Skin epidermis (tissue), 12 donors: ENCODE data around the gene PTPN6.

Experiments used
- H3K27ac ChIP-seq, 21 experiments: fragments of 200-600 bp; sonication (generic) in 11 of 21; one replicate each; pipeline ENCODE4 v1.5.0; 2020; ENCODE audit warnings: mild to moderate bottlenecking in 3 of 21, inconsistent platforms in 2 of 21, moderate library complexity in 2 of 21
- H3K4me3 ChIP-seq, 7 experiments: fragments of 200-600 bp; sonication (generic) in 2 of 7; one replicate each; pipeline ENCODE4 v1.5.0; 2020; ENCODE audit warnings: inconsistent platforms in 2 of 7, mild to moderate bottlenecking in 2 of 7, moderate library complexity in 1 of 7

PTPN6 gene

GRCh38 chr12:6921996-6922946 is 28.9 kb upstream of the PTPN6 start:
- peak overlapping the region in 2 of 21 experiments; percentile 7 to 16 for H3K27ac ChIP-seq
- H3K4me3 ChIP-seq = no peak overlapping the region

GRCh38 chr12:6923003-6923732 is 28.0 kb upstream of the PTPN6 start:
- H3K4me3 ChIP-seq = no peak overlapping the region
- H3K27ac ChIP-seq = peak overlapping the region in 1 of 21 experiments; percentile 2

DNA sequence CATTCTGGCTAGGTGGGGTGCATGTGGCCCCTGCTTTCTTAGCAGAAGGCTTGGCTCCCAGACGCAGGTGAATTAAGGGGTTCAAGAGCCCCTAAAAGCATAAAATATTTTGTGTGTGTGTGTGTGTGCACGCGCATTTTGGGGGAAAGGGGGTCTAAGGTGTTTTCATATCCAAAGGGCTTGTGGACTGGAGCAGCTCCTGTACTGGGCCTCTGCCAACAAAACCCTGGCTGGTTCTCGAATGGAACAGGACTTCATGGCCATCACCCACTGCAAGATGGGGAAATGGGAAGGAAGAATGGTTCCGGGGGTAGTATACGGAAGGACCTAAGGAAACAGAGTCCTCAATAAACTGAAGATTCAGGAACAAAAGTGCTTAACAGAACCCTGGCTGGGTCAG is 27.3 kb upstream of the PTPN6 start:
- Histone ChIP-seq H3K4me3 (no peak overlapping the region), H3K27ac (peak overlapping the region in 4 of 21 experiments; percentile 2 to 99 (median 98))

- Histone ChIP-seq H3K27ac (peak overlapping the region in 20 of 21 experiments; percentile 88 to 99 (median 98)), H3K4me3 (no peak overlapping the region)
These were observed 26.0 kb upstream of the PTPN6 start for GRCh38 chr12:6925239-6925539.

DNA sequence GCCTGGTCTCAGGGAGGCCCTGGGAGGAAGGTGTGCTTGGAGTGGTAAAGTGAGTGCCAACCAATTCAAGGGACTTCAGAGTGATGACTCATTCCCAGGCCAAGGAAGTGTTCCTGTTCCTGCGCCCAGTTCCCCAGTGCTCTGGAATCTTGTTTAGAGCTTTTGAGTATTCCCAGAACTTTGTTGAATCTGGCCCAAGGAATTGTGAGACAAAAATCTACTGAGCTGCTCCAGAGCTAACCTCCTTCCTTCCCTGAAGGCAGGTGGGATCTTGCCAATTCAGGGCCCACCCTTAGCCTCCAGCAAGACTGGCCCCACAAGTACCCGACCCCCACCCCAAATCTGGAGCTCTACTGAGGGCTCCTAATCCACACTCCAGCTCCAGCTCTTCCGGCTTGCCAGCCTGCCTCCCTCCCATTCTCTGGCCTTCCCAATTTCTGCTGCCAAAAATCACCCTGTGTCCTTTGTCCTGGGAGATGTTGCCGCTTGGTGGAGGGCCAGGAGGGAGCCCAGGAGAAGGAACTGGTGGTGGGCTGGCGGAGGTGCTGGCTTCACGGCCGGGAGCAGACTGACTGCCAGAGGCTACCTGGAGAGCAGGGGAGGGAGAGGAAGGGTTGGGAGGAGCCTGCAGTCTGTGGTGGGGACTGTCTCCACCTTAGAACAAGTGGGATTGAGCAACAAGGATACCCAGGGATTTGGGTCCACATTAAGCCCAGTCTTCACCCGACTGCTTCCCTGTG is 25.4 kb upstream of the PTPN6 start:
- Histone ChIP-seq H3K4me3 (peak overlapping the region in 6 of 7 experiments; percentile 2 to 96 (median 79)), H3K27ac (peak overlapping the region in 20 of 21 experiments; percentile 88 to 99 (median 98))

GRCh38 chr12:6927379-6928021 is 23.7 kb upstream of the PTPN6 start, which contains the start of gene ATN1:
TSS of gene ATN1 (plus strand) at chr12:6927959. CDS start at chr12:6934002, 6,043 bp downstream.
- Histone ChIP-seq H3K27ac (peak within 1 kb of the TSS; percentile 88 to 99 (median 98)), H3K4me3 (peak within 1 kb of the TSS; percentile 76 to 96 (median 82))

- Histone ChIP-seq H3K4me3 (peak overlapping the region; percentile 76 to 96 (median 82)), H3K27ac (peak overlapping the region; percentile 88 to 99 (median 98))
These were observed 23.0 kb upstream of the PTPN6 start for GRCh38 chr12:6928022-6928702.

- peak overlapping the region; percentile 76 to 96 (median 82) for H3K4me3 ChIP-seq
These were observed 22.3 kb upstream of the PTPN6 start for GRCh38 chr12:6928703-6929407.

DNA sequence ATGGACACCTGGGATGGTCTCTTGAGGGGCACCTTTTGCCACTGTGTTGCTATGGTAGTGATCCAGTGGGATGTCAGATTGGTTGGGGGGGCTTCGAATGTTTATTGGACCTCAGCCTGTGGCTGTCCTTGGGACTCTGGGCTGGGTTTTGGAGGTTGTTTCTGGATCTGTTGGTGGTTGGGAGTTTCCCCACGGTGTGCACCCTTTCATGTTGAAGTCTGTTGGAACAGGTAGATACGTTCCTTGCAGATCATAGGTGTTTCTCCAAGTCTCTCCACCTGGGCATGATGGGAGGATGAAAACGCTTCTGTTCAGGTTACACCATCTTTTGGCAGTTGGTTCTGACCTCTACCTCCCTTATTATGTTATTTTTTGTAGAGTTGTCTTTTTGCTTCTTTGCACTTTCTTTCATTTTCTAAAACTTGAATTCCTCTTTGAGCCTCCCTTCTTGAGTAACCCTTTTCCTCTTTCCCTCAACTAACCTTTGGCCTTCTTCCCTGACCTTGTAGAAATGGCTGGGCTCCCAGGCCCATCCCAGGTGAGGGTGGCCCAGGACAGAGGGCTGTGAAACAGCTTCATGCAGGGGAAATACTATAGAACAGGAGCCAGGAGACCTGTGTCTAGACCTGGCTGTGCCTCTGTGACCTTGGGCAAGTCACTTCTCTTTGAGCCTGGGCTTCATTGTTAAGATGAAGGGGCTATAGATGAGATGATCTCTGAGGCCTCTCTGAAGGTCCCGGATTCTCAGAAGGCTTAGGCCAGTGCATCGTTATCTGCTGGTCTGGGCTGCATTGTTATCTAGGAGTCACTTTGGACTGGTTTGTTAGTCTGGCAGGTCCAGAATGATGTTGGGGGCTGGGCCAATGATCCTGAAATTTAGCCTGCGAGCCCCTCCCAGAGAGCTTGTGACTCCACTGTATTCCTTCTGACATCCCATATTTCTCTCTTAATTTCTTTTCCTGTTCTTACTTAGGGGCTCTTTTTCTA is 21.4 kb upstream of the PTPN6 start:
- H3K27ac ChIP-seq = peak overlapping the region in 19 of 21 experiments; percentile 88 to 99 (median 99)
- H3K4me3 ChIP-seq = peak overlapping the region; percentile 76 to 96 (median 82)

More at GRCh38 chr12:6928703-6929407, 22.3 kb upstream of the PTPN6 start:
- peak overlapping the region; percentile 88 to 99 (median 98) for H3K27ac ChIP-seq

- peak overlapping the region in 4 of 21 experiments; percentile 29 to 46 (median 36) for H3K27ac ChIP-seq
These were observed 18.4 kb upstream of the PTPN6 start for GRCh38 chr12:6932766-6933165.

DNA sequence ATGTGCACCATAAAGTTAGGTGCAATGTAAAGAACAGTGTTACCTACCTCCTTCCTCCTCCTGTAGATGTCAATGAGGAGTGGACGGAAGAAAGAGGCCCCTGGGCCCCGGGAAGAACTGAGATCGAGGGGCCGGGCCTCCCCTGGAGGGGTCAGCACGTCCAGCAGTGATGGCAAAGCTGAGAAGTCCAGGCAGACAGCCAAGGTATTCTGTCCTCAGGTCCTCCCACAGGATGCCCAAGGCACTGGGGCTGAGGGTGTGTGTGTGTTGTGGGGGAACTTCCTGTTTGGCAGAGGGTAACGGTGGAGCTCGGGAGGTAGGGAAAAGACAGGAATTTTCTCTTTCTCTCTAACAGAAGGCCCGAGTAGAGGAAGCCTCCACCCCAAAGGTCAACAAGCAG is 17.0 kb upstream of the PTPN6 start:
- Histone ChIP-seq H3K4me3 (no peak overlapping the region), H3K27ac (peak overlapping the region in 13 of 21 experiments; percentile 6 to 71 (median 41))

More at GRCh38 chr12:6932766-6933165, 18.4 kb upstream of the PTPN6 start:
- H3K4me3 ChIP-seq = no peak overlapping the region

DNA sequence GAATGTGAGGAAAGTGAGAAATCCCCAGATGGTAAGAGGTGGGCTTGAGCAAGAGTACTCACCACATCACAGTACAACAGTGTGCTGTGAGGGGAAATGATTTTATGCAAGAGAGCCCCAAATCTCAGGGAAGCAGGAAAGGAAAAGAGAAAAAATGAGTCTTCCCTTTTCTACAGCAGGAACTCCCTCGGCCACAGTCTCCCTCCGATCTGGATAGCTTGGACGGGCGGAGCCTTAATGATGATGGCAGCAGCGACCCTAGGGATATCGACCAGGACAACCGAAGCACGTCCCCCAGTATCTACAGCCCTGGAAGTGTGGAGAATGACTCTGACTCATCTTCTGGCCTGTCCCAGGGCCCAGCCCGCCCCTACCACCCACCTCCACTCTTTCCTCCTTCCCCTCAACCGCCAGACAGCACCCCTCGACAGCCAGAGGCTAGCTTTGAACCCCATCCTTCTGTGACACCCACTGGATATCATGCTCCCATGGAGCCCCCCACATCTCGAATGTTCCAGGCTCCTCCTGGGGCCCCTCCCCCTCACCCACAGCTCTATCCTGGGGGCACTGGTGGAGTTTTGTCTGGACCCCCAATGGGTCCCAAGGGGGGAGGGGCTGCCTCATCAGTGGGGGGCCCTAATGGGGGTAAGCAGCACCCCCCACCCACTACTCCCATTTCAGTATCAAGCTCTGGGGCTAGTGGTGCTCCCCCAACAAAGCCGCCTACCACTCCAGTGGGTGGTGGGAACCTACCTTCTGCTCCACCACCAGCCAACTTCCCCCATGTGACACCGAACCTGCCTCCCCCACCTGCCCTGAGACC is 15.6 kb upstream of the PTPN6 start:
- H3K27ac ChIP-seq = peak overlapping the region in 10 of 21 experiments; percentile 21 to 98 (median 72)
- no peak overlapping the region for H3K4me3 ChIP-seq

- Histone ChIP-seq H3K4me3 (no peak overlapping the region), H3K27ac (peak overlapping the region in 12 of 21 experiments; percentile 23 to 98 (median 94))
These were observed 14.9 kb upstream of the PTPN6 start for GRCh38 chr12:6936194-6936635.

- H3K4me3 ChIP-seq = peak overlapping the region; percentile 41 to 67 (median 62)
- H3K27ac ChIP-seq = peak overlapping the region; percentile 53 to 98 (median 94)
These were observed 14.3 kb upstream of the PTPN6 start for GRCh38 chr12:6936636-6937480.
